Neural progenitor cell (in vitro differentiated cells): ENCODE measurements around the gene ASH1L. TPM values are rescaled to one million over a fixed set of nuclear protein-coding genes. Genes with fewer than 3 reads are reported as not detected.
"Not testable (repeated sequence)": the region's sequence is repeated elsewhere in the genome, so short reads cannot be mapped to it uniquely, and the experiment has no call there.

Source experiments
- DNase-seq: peaks from one replicate; pipeline ENCODE4 v3.0.0-alpha.2; 2016; ENCODE audit warnings: low spot score
- H2AFZ ChIP-seq: fragments of 200-600 bp; sonication (generic); replicated peaks from 2 replicates; pipeline ENCODE4 v1.6.1; 2016; ENCODE audit warnings: antibody characterized with exemption
- H3F3A ChIP-seq: fragments of 200-600 bp; sonication (generic); 2 replicates; pipeline ENCODE4 v1.6.1; 2016; ENCODE audit warnings: antibody characterized with exemption, low read depth
- H3K27ac ChIP-seq: fragments of 200-600 bp; sonication (generic); 2 replicates; pipeline ENCODE4 v1.5.1; 2016; ENCODE audit warnings: mild to moderate bottlenecking
- H3K27me3 ChIP-seq: fragments of 200-600 bp; sonication (generic); 2 replicates; pipeline ENCODE4 v1.6.1; 2016; ENCODE audit warnings: mild to moderate bottlenecking, moderate library complexity
- H3K36me3 ChIP-seq: fragments of 200-600 bp; sonication (generic); 2 replicates; pipeline ENCODE4 v1.5.1; 2016
- H3K4me1 ChIP-seq: fragments of 200-600 bp; sonication (generic); 2 replicates; pipeline ENCODE4 v1.6.1; 2016; ENCODE audit warnings: mixed run types
- H3K4me2 ChIP-seq: fragments of 200-600 bp; sonication (generic); 2 replicates; pipeline ENCODE4 v1.6.1; 2016
- H3K4me3 ChIP-seq: fragments of 200-600 bp; sonication (generic); 2 replicates; pipeline ENCODE4 v1.5.1; 2016
- H3K79me2 ChIP-seq: fragments of 200-600 bp; sonication (generic); 2 replicates; pipeline ENCODE4 v1.6.1; 2016; ENCODE audit warnings: low read depth
- H3K9ac ChIP-seq: fragments of 200-600 bp; sonication (generic); 2 replicates; pipeline ENCODE4 v1.6.1; 2016
- H3K9me3 ChIP-seq: fragments of 200-600 bp; sonication (generic); 2 replicates; pipeline ENCODE4 v1.5.1; 2016; ENCODE audit warnings: low read depth
- H4K20me1 ChIP-seq: fragments of 200-600 bp; sonication (generic); 2 replicates; pipeline ENCODE4 v1.6.1; 2016; ENCODE audit warnings: low read depth
- H3K27ac Mint-ChIP-seq: 3 replicates; pipeline ENCODE4 v1.8.0; 2021; ENCODE audit warnings: mixed read lengths
- H3K27me3 Mint-ChIP-seq: 2 replicates; pipeline ENCODE4 v1.8.0; 2022; ENCODE audit warnings: low read depth, mild to moderate bottlenecking, inconsistent platforms, moderate library complexity, mixed read lengths; ENCODE audit not compliant: insufficient read depth
- H3K36me3 Mint-ChIP-seq: 3 replicates; pipeline ENCODE4 v1.8.0; 2021; ENCODE audit warnings: mixed read lengths
- H3K4me1 Mint-ChIP-seq: 3 replicates; pipeline ENCODE4 v1.8.0; 2021; ENCODE audit warnings: mixed read lengths
- H3K4me3 Mint-ChIP-seq: 3 replicates; pipeline ENCODE4 v1.8.0; 2021; ENCODE audit warnings: mild to moderate bottlenecking, moderate library complexity, mixed read lengths
- H3K9me3 Mint-ChIP-seq: 3 replicates; pipeline ENCODE4 v1.8.0; 2020; ENCODE audit warnings: mixed read lengths
- CTCF ChIP-seq: fragments of 200-600 bp; sonication (generic); IDR thresholded peaks from 2 replicates; pipeline ENCODE4 v1.5.1; 2017; ENCODE audit warnings: antibody characterized with exemption, mild to moderate bottlenecking
- EZH2 ChIP-seq: fragments of 200-600 bp; sonication (generic); IDR thresholded peaks from 2 replicates; pipeline ENCODE4 v1.6.1; 2017; ENCODE audit warnings: antibody characterized with exemption, mild to moderate bottlenecking, moderate library complexity
- EZH2phosphoT487 ChIP-seq: fragments of 200-600 bp; sonication (generic); IDR thresholded peaks from 2 replicates; pipeline ENCODE4 v1.6.1; 2017; ENCODE audit warnings: antibody characterized with exemption
- total RNA-seq: library from RNA; depleted of rRNA; stranded (reverse); fragments of >200 nt; gene quantifications from 2 replicates; pipeline ENCODE4 v1.2.3, GENCODE V29; 2015; ENCODE audit warnings: low replicate concordance

ASH1L gene
- total RNA-seq, 1 donor from 2014 or later: 42.1 TPM

DNA sequence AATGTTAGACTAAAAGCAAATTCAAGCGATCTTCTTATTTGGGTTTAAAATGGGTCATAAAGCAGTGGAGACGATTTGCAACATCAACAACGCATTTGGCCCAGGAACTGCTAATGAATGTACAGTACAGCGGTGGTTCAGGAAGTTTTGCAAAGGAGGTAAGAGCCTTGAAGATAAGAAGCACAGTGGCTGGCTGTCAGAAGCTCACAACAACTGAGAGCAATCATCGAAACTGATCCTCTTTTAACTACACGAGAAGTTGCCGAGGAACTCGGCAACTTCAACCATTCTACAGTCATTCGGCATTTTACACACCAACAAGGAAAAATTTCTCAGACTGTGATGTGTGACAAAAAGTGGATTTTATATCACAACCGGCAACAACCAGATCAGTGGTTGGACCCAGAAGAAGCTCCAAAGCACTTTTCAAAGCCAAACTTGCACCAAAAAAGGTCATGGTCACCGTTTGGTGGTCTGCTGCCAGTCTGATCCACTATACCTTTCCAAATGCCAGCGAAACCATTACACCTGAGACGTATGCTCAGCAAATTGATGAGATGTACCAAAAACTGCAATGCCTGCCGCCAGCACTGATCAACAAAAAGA is 47.9 kb downstream of the ASH1L start:
- peaks cover 22% of the 10 kb centered on the region for H3K36me3 Mint-ChIP-seq

GRCh38 chr1:155513300-155513916 is 49.2 kb downstream of the ASH1L start:
- H3K9me3 Mint-ChIP-seq: peaks cover 8% of the 10 kb centered on the region
- H3K27ac ChIP-seq: no peak overlapping the region
- H3K36me3 ChIP-seq: no peaks in the 10 kb centered on the region
- no peaks in the 10 kb centered on the region for H3K27me3 ChIP-seq
- no peaks in the 10 kb centered on the region for H3F3A ChIP-seq
- no peaks in the 10 kb centered on the region for H3K4me1 ChIP-seq
- H3K79me2 ChIP-seq: peaks cover 91% of the 10 kb centered on the region
- no peaks in the 10 kb centered on the region for H3K4me1 Mint-ChIP-seq
- H3K9ac ChIP-seq: no peak overlapping the region
- peaks cover 18% of the 10 kb centered on the region for H4K20me1 ChIP-seq
- no peak overlapping the region for H3K4me3 Mint-ChIP-seq
- no peak for DNase-seq
- TF ChIP-seq EZH2phosphoT487 (no peak), CTCF (no peak)
- no peak overlapping the region for H3K4me3 ChIP-seq
- no peaks in the 10 kb centered on the region for H3K9me3 ChIP-seq
- H3K27me3 Mint-ChIP-seq: no peaks in the 10 kb centered on the region
- H3K4me2 ChIP-seq: no peak overlapping the region
- peaks cover 18% of the 10 kb centered on the region for H3K36me3 Mint-ChIP-seq
- H2AFZ ChIP-seq: no peak overlapping the region
- H3K27ac Mint-ChIP-seq: no peak overlapping the region

More for the DNA sequence above, 47.9 kb downstream of the ASH1L start:
- Histone ChIP-seq H3K27me3 (no peaks in the 10 kb centered on the region), H3K79me2 (peaks cover 90% of the 10 kb centered on the region), H3K4me2 (no peak overlapping the region), H3K9me3 (no peaks in the 10 kb centered on the region), H3K4me3 (no peak overlapping the region), H2AFZ (no peak overlapping the region), H3F3A (peaks cover 2% of the 10 kb centered on the region), H3K27ac (no peak overlapping the region), H3K4me1 (no peaks in the 10 kb centered on the region), H3K36me3 (no peaks in the 10 kb centered on the region), H3K9ac (no peak overlapping the region), H4K20me1 (peaks cover 15% of the 10 kb centered on the region)
- no peak overlapping the region for H3K4me3 Mint-ChIP-seq
- TF ChIP-seq CTCF (no peak), EZH2phosphoT487 (no peak), EZH2 (no peak)
- peaks cover 8% of the 10 kb centered on the region for H3K9me3 Mint-ChIP-seq
- DNase-seq: no peak
- no peaks in the 10 kb centered on the region for H3K4me1 Mint-ChIP-seq
- no peaks in the 10 kb centered on the region for H3K27me3 Mint-ChIP-seq
- no peak overlapping the region for H3K27ac Mint-ChIP-seq

DNA sequence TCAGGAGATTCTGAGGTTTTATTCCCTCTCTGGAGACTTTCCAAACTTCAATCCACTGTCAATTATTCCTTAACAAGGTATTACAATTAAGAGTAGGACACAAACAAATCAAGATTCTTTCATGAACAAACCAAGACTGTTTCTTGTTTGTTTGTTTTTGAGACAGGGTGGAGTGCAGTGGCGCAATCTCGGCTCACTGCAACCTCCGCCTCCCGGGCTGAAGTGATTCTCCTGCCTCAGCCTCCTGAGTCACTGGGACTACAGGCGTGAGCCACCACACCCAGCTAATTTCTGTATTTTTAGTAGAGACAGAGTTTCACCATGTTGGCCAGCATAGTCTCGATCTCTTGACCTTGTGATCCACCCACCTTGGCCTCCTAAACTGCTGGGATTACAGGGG is 51.2 kb downstream of the ASH1L start:
- H3K4me3 ChIP-seq, H3K4me1 Mint-ChIP-seq, H3K9ac ChIP-seq, H3K4me2 ChIP-seq, H3F3A ChIP-seq, H3K36me3 ChIP-seq, DNase-seq, H3K27ac ChIP-seq, H3K27me3 ChIP-seq, H3K36me3 Mint-ChIP-seq, H3K9me3 ChIP-seq, H3K9me3 Mint-ChIP-seq, H2AFZ ChIP-seq, H3K4me3 Mint-ChIP-seq, H3K27me3 Mint-ChIP-seq, H3K4me1 ChIP-seq, H3K27ac Mint-ChIP-seq: not testable (repeated sequence)
- Histone ChIP-seq H3K79me2 (peaks cover 94% of the 10 kb centered on the region), H4K20me1 (peaks cover 18% of the 10 kb centered on the region)

GRCh38 chr1:155509064-155509463 is 53.5 kb downstream of the ASH1L start:
- Histone ChIP-seq H3K27me3 (no peaks in the 10 kb centered on the region), H3K4me2 (no peak overlapping the region), H3K27ac (no peak overlapping the region), H3K9ac (no peak overlapping the region), H3K9me3 (no peaks in the 10 kb centered on the region), H2AFZ (no peak overlapping the region), H4K20me1 (peaks cover 19% of the 10 kb centered on the region), H3K36me3 (no peaks in the 10 kb centered on the region), H3K4me3 (no peak overlapping the region), H3F3A (no peaks in the 10 kb centered on the region), H3K4me1 (no peaks in the 10 kb centered on the region), H3K79me2 (peaks cover 89% of the 10 kb centered on the region)
- no peaks in the 10 kb centered on the region for H3K27me3 Mint-ChIP-seq
- H3K27ac Mint-ChIP-seq: no peak overlapping the region
- no peak overlapping the region for H3K4me3 Mint-ChIP-seq
- H3K36me3 Mint-ChIP-seq: peaks cover 9% of the 10 kb centered on the region
- no peak for DNase-seq
- H3K9me3 Mint-ChIP-seq: no peaks in the 10 kb centered on the region
- TF ChIP-seq EZH2 (no peak), CTCF (no peak), EZH2phosphoT487 (no peak)
- H3K4me1 Mint-ChIP-seq: no peaks in the 10 kb centered on the region
